NCI-H187 treated with DMSO at 0.1 percent for 48 hours (cell line): ENCODE measurements around the gene MYH8.

Experiments
- DNase-seq: peaks from one replicate; lab custom pipeline; 2025; lab: John Stamatoyannopoulos, UW

MYH8 gene

DNA sequence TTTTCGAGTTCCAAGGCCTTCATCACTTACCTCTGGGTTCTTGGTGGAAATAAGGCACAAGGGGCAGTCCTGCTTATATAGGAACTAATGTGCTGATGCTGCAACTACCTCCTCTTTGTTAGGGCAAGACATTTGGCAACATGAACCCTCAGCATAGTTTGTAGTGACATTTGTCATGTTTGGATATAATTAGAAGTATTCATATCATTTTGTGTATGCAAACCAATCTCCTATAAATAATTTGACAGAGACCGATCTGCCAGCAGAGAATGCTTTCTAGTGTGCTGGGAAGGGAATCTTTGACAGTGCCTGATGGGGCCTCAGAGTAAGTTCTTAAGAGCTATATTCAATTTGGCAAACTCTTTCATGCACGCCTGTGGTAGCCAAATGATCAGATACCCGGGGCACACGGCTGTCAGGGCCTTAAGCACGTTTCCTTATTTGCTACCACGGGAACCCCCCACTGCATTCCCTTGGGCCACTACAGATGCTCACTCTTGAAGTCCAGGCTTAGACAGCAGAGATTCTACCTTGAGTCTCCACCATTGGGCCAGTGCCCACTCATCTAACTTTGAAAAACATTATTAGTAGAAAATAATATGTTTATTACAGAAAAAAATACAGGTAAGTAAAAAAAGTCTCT is at the start of gene MYH8:
TSS of gene MYH8 (minus strand) at position 51 of the 643 bp plus-strand sequence. CDS start 1,723 bp downstream, outside the sequence.
- DNase-seq: no peak

- DNase-seq: no peak
These were observed 47.7 kb upstream of the MYH8 start, which contains the start of gene MYH4 for GRCh38 chr17:10469459-10469858. TSS of gene MYH4 (minus strand) at chr17:10469559. CDS start at chr17:10466745, 2,814 bp downstream.

DNA sequence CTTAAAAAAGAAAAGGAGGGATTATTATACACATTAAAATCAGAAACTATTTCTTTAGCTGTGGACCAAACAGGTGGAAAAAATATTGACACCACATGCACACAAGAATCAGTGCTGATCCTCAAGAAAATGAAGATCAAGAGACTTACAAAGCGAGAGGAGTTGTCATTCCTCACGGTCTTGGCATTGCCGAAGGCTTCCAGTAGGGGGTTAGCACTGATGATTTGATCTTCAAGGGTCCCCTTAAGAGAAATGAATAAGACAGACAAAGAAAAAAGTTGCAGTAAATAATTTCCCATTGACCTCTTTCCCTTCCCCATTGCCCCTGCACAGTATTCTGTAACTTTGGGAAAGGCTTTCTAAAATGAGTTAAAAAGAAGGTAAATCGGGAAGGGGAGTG is 41.7 kb upstream of the MYH8 start:
- no peak for DNase-seq

GRCh38 chr17:10460062-10460461 is 38.3 kb upstream of the MYH8 start:
- no peak for DNase-seq

DNA sequence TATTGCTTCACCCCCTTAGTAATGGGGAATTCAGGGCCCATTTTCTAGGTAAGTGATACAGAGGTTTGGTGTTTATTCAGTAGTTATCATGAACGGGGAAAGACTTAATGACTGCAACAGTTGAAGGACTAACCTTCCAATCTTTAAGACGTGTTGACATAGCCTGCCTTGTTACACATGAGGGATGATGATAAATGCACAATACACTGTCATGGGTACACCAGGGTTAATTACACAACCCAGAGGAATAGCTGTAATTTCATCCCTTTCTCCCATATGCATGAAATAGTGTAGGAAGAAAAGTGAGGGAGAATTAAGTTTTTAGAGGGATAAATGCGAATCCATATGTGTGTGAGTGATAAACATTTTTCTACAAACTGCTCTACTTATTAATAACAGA is 37.0 kb upstream of the MYH8 start:
- no peak for DNase-seq

DNA sequence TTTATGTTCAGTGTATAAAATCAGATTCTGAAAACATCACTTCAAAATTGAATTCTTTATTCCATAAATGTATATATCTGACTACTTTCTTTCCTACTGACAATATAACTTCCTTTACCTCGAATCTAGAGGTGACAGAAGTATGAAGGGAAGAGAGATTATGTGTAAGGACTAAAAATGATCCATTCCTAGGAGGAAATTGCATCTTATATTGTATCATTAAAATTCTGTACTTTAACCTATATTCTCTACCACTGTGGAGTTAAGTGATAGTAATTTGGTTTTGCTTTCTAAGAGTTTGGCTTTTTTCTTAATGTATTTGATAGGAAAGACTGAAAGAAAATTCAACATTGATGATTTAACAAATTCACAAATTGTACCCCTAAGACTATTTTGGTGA is 36.2 kb upstream of the MYH8 start:
- DNase-seq: no peak

DNA sequence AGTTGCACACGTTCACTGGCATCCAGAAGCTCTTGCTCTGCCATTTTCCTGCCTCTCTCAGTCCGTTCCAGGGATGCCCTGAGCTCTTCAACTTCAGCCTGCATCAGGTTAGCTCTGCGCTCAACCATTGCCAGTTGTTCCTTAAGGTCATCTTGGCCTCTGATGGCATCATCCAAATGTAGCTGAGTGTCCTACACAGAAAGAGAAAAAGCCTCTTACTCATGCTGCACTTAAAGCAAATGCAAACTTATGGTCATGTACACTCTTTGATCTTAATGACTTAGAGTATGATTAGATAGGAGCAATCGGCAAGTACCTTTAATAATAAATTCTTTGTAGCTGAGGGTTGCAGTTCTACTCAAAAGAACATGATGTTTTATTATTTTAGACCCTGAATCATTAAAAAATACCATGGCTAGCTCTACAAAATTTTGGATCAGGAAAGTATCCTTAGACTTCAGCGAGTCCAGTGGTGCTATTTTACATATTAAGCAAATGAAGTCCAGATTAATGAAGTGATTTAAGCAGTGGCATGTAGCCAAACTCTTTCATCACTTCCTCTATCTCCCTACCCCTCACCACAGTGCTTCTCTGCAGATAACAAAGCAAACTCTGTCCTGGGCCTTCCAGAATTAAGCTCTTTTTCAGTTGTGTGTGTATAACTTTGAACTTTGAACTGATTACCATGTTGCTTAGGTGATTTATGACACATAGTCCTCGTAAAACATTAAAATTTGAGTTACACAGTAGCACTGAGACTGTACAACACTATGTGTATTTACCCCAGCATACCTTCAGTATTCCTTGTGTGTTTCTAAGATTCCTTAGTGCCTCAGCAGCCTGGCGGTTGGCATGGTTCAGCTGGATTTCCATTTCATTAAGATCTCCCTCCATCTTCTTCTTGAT is 25.5 kb upstream of the MYH8 start:
- DNase-seq: no peak

- no peak for DNase-seq
These were observed 18.1 kb upstream of the MYH8 start for GRCh38 chr17:10439816-10440215.

GRCh38 chr17:10435096-10435495 is 13.3 kb upstream of the MYH8 start:
- DNase-seq: no peak

DNA sequence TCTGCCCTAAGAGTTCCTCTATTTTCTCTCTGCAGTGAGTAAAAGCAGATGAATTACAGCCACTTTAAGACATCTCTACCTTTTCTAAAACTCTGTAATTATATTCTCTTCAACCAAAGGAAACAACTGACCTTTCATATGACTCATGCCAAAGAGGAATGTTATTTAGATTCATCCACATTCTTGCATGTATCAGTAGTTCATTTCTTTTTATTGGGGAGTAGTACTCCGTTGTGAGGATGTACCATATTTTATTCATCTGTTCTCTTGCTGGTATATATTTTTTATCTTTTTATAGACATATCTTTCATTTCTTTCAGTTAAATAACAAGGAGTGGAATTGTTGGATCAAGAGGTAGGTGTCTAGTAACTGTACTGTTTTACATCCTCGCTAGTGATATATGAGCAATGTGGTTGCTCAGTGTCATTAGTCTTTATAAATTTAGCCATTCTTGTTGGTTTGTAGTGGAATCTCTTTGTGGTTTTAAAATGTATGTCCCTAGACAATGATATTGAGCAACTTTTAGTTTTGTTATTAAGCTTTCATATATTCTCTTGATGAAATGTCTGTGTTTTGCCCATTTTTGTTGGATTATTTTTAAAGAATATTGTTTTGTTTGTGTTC is 7.8 kb upstream of the MYH8 start:
- no peak for DNase-seq

DNA sequence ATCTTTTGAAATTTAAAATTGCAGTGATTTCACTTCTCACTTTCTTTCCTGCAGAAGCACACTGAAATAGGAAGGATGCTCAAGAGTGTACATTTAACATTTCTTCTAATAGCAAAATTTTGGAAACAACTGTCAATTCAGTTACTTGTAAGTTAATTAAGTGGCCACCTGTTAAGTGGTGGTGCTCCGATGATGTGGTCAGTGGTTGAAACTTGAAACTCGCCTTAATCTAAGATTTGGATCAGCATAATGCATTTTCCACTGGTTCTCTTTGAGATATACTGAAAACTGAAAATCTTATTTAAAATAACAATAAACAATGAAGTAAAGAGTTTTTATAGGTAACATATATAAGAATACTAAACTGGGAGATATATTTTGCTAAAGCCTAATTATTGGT is 7.0 kb upstream of the MYH8 start:
- DNase-seq: no peak

DNA sequence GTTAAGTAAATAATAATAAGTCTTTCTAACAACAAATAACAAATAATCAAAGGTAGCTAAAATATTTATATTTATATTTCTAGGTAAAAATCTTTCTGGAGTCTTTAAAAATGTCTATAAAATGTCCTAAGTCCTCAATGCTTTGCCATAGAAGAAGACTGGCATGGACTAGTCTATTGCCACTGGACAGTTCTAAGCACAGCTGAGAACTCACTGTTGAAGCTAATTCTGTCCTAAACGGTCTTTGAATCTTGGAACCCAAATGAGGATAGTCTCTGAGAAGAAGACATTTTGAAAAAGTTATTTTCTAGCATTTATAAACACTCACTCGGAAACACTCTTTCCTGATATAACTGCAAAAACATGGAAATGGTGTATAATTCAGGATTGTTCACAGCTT is 539 bp downstream of the MYH8 start:
- no peak for DNase-seq

DNA sequence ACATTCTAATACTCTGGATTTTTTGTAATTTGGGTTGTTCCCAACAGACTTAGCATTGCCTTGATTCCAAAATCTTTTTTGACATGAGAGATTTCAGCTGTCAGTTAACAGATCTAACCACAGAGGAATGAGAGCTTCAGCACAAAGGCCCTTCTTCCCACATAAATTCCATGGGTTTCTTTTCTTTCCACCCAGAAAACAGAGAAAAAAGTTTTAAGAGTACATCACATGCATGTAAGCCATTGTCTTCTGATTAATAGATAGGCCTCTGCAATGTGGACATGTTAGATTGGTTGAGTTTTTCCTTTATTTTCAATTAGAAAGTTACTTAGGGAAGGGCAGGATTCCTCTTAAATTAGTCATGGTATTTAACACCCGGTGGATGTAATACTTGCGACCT is 939 bp downstream of the MYH8 start:
- no peak for DNase-seq

GRCh38 chr17:10417431-10417830 is 4.3 kb downstream of the MYH8 start:
- no peak for DNase-seq

DNA sequence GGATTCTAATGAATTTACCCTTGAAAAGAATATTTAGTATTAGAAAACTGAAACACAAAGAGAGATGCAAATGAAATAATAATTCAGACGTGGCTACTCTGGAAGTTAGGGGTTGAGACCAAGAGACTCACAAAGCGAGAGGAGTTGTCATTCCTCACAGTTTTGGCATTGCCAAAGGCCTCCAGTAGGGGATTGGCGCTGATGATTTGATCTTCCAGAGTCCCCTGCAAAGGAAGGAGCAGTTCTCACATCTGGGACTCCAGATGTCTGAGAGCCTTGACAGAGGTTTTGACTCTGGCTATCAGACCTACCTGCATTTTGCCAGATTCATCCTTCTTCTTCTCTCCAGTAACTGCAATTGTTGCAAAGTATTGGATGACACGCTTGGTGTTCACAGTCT is 6.6 kb downstream of the MYH8 start:
- no peak for DNase-seq

DNA sequence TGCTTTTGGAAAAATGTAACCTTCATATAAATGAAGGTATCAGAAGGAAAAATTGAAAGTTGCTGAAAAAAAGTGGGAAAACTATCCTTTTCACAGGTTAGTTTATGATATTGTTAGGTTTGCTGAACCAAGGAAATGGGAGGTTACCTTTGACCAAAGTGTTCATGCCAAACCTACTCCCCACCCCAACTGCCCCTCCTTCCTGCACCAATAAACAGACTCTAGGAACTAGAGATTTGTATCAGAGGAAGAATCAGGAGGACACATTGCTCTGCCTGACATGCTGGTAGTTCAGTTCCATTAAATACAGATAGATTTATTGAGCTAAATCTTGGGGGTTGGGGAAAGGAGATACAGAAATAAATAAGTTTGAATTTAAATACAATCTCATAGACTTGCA is 18.2 kb downstream of the MYH8 start:
- DNase-seq: no peak

GRCh38 chr17:10398352-10398751 is 23.4 kb downstream of the MYH8 start:
- DNase-seq: no peak

- DNase-seq: no peak
These were observed 25.1 kb downstream of the MYH8 start for GRCh38 chr17:10396524-10397163.

- no peak for DNase-seq
These were observed 27.4 kb downstream of the MYH8 start for GRCh38 chr17:10394201-10394887.

- DNase-seq: no peak
These were observed 28.9 kb downstream of the MYH8 start for GRCh38 chr17:10392880-10393279.

DNA sequence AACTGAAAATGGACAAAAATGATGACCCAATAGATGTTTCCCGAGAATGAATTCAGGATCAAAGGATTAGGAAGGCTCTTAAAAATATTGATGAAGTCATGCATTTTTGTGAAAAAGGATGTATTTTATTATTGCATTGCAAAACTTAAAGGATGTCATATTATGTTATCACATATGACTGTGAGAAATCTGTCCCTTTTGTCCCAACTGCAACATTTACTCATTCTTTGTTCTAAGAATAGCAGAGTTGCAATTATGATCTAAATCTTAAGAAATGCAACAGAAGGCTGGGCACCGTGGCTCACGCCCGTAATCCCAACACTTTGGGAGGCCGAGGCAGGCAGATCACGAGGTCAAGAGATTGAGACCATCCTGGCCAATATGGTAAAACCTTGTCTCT is 35.9 kb downstream of the MYH8 start:
- no peak for DNase-seq

GRCh38 chr17:10384175-10384574 is 37.6 kb downstream of the MYH8 start:
- no peak for DNase-seq
